Activated CD8-positive, alpha-beta T cell treated with anti-CD3 and anti-CD28 coated beads for 36 hours (primary cell): ENCODE results near the gene ALDH16A1. TPM values are rescaled to one million over a fixed set of nuclear protein-coding genes. Genes with fewer than 3 reads are reported as not detected.

Experiments used
- ATAC-seq: fragments of 200-7000 bp; cut with Tn5 transposase; one replicate; pipeline ENCODE4 v1.10.0; 2021; ENCODE audit warnings: mild to moderate bottlenecking, moderate library complexity
- CTCF ChIA-PET: fragments of 350-600 bp; sonication (Branson Sonifier 250); formaldehyde crosslinking; loops from one replicate; lab custom pipeline; 2021; ENCODE audit warnings: antibody characterized with exemption; lab: Charles Lee
- POLR2A ChIA-PET: fragments of 350-600 bp; sonication (Branson Sonifier 250); formaldehyde crosslinking; loops from one replicate; lab custom pipeline; 2021; ENCODE audit warnings: antibody characterized with exemption; lab: Charles Lee
- DNase-seq: peaks from one replicate; pipeline ENCODE4 v3.0.0-alpha.2; 2020
- H3K27ac Mint-ChIP-seq: one replicate; pipeline ENCODE4 v1.8.0; 2021; ENCODE audit warnings: mild to moderate bottlenecking, mixed read lengths
- H3K27me3 Mint-ChIP-seq: one replicate; pipeline ENCODE4 v1.8.0; 2021; ENCODE audit warnings: mixed read lengths
- H3K36me3 Mint-ChIP-seq: one replicate; pipeline ENCODE4 v1.8.0; 2021; ENCODE audit warnings: low read depth, mixed read lengths
- H3K4me1 Mint-ChIP-seq: one replicate; pipeline ENCODE4 v1.8.0; 2021; ENCODE audit warnings: low read depth, mixed read lengths
- H3K4me3 Mint-ChIP-seq: one replicate; pipeline ENCODE4 v1.8.0; 2021; ENCODE audit warnings: mild to moderate bottlenecking, moderate library complexity, mixed read lengths
- H3K9me3 Mint-ChIP-seq: one replicate; pipeline ENCODE4 v1.8.0; 2021; ENCODE audit warnings: mixed read lengths
- CTCF ChIP-seq: fragments of 200-600 bp; IDR thresholded peaks from one replicate; pipeline ENCODE4 v1.8.0; 2022; ENCODE audit warnings: antibody characterized with exemption, mild to moderate bottlenecking
- intact Hi-C: fragments of 100-400 bp; cut with micrococcal nuclease; formaldehyde crosslinking; loops from one replicate; pipeline ENCODE4 v1.10.0; 2022
- total RNA-seq, 2 experiments: library from RNA; stranded (reverse); gene quantifications; one replicate each; pipeline ENCODE4 v1.2.3, GENCODE V29; 2021

The ALDH16A1 gene
- total RNA-seq, 2 experiments from 2014 or later = 24.6 to 24.8 TPM

GRCh38 chr19:49422407-49423070 is 30.5 kb upstream of the ALDH16A1 start:
- no peaks in the 10 kb centered on the region for H3K36me3 Mint-ChIP-seq
- DNase-seq = peak; percentile 77
- POLR2A ChIA-PET = interaction anchor here (1.0 kb wide), 1 partner anchor 25 kb away, joined by 3 read pairs; no protein-coding TSS in a partner anchor
- H3K4me3 Mint-ChIP-seq = peak overlapping the region; percentile 55
- TF ChIP-seq CTCF = peak; percentile 76
- peaks cover 81% of the 10 kb centered on the region for H3K27me3 Mint-ChIP-seq
- H3K4me1 Mint-ChIP-seq = peaks cover 41% of the 10 kb centered on the region
- ATAC-seq = peak; percentile 81
- no peak overlapping the region for H3K27ac Mint-ChIP-seq
- CTCF ChIA-PET = interaction anchor here (0.8 to 3.3 kb wide), 2 partner anchors 31 to 325 kb away, joined by 3 to 13 read pairs; no protein-coding TSS in a partner anchor
- intact Hi-C loops = no loop called here
- no peaks in the 10 kb centered on the region for H3K9me3 Mint-ChIP-seq

GRCh38 chr19:49423071-49423984 is 29.7 kb upstream of the ALDH16A1 start, which contains the start of gene PTH2:
Gene PTH2 (minus strand): TSS chr19:49423441. CDS start chr19:49423339, 102 bp downstream.
- Mint-ChIP-seq H3K36me3 (no peaks in the 10 kb centered on the region), H3K4me1 (peaks cover 46% of the 10 kb centered on the region), H3K27ac (no peak within 1 kb of the TSS), H3K4me3 (peak within 1 kb of the TSS; percentile 55), H3K27me3 (peaks cover 83% of the 10 kb centered on the region), H3K9me3 (no peaks in the 10 kb centered on the region)
- ATAC-seq (no peak), DNase-seq (no peak)
- TF ChIP-seq CTCF = no peak
- intact Hi-C loops = no loop called here
- CTCF ChIA-PET = interaction anchor here (1.9 kb wide), 1 partner anchor 31 kb away, joined by 10 read pairs; no protein-coding TSS in a partner anchor
- POLR2A ChIA-PET = interaction anchor here (1.0 kb wide), 1 partner anchor 24 kb away, joined by 3 read pairs; no protein-coding TSS in a partner anchor

GRCh38 chr19:49423985-49424303 is 29.1 kb upstream of the ALDH16A1 start:
- no peak for TF ChIP-seq CTCF
- H3K36me3 Mint-ChIP-seq = no peaks in the 10 kb centered on the region
- ChIA-PET POLR2A (interaction anchor here (0.7 kb wide), 1 partner anchor 25 kb away, joined by 3 read pairs; no protein-coding TSS in a partner anchor), CTCF (interaction anchor here (1.9 kb wide), 1 partner anchor 32 kb away, joined by 10 read pairs; no protein-coding TSS in a partner anchor)
- H3K4me3 Mint-ChIP-seq = peak overlapping the region; percentile 6
- H3K9me3 Mint-ChIP-seq = no peaks in the 10 kb centered on the region
- DNase-seq = peak; percentile 56
- H3K27ac Mint-ChIP-seq = no peak overlapping the region
- H3K27me3 Mint-ChIP-seq = peaks cover 85% of the 10 kb centered on the region
- peaks cover 50% of the 10 kb centered on the region for H3K4me1 Mint-ChIP-seq
- intact Hi-C loops = no loop called here
- ATAC-seq = peak; percentile 51

GRCh38 chr19:49425178-49425577 is 27.8 kb upstream of the ALDH16A1 start, which contains the start of gene GFY:
Gene GFY (plus strand): TSS chr19:49425388. CDS start chr19:49426431, 1,043 bp downstream.
- no peak for ATAC-seq
- H3K4me1 Mint-ChIP-seq = peaks cover 50% of the 10 kb centered on the region
- no peaks in the 10 kb centered on the region for H3K9me3 Mint-ChIP-seq
- CTCF ChIA-PET = interaction anchor here (0.9 to 1.9 kb wide), 4 partner anchors 11 to 61 kb away, joined by 3 to 10 read pairs (median 3); partner anchors contain the start of gene DKKL1
- TF ChIP-seq CTCF = no peak
- H3K27ac Mint-ChIP-seq = no peak within 1 kb of the TSS
- no peak within 1 kb of the TSS for H3K4me3 Mint-ChIP-seq
- POLR2A ChIA-PET = interaction anchor here (0.7 to 1.6 kb wide), 3 partner anchors 11 to 62 kb away, joined by 3 to 4 read pairs (median 3); partner anchors contain the start of gene RPL13A
- no peak for DNase-seq
- H3K27me3 Mint-ChIP-seq = peaks cover 84% of the 10 kb centered on the region
- no peaks in the 10 kb centered on the region for H3K36me3 Mint-ChIP-seq
- intact Hi-C loops = loop anchor here (5.0 kb wide), 1 partner anchor 33 kb away; no protein-coding TSS in a partner anchor
